ENCODE results near the gene GCGR. TPM values are rescaled to one million over a fixed set of nuclear protein-coding genes. Genes with fewer than 3 reads are reported as not detected.

Gene GCGR
- total RNA-seq, 4 donors from 2014 or later = 0.47 TPM; not detected in 3

DNA sequence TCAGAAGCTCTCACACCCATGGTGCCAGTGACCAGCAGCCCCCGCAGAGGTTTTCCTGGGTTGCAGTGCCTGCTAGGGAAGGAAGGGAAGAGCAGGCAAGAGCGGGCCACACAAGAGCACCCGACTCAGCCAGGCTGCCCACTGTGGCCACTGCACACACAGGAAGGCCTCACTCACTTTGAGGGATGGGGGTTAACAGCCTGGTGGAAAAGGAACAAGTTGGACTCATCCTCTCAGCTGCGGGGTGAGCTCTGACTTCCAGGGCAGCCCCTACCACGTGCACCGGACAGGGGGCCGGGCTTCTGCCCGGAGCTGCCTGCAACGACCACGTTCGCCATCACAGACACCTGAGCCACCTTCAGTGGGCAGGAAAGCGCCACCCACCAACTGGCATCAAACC lies 48.3 kb downstream of the GCGR start:
- H3K27me3 ChIP-seq = no peaks in the 10 kb centered on the region
- no peak overlapping the region for H3K4me3 ChIP-seq
- H3K36me3 ChIP-seq = peaks cover 0 to 99% of the 10 kb centered on the region in 2 donors
- H3K4me1 ChIP-seq = peaks cover 0 to 27% (median 0%) of the 10 kb centered on the region in 3 donors
- TF ChIP-seq POLR2A (IDR thresholded peaks at IDR 0.05) (no peak), EP300 (IDR thresholded peaks at IDR 0.05) (no peak), POLR2AphosphoS5 (IDR thresholded peaks at IDR 0.05) (no peak)
- TF ChIP-seq, protein P1, sequence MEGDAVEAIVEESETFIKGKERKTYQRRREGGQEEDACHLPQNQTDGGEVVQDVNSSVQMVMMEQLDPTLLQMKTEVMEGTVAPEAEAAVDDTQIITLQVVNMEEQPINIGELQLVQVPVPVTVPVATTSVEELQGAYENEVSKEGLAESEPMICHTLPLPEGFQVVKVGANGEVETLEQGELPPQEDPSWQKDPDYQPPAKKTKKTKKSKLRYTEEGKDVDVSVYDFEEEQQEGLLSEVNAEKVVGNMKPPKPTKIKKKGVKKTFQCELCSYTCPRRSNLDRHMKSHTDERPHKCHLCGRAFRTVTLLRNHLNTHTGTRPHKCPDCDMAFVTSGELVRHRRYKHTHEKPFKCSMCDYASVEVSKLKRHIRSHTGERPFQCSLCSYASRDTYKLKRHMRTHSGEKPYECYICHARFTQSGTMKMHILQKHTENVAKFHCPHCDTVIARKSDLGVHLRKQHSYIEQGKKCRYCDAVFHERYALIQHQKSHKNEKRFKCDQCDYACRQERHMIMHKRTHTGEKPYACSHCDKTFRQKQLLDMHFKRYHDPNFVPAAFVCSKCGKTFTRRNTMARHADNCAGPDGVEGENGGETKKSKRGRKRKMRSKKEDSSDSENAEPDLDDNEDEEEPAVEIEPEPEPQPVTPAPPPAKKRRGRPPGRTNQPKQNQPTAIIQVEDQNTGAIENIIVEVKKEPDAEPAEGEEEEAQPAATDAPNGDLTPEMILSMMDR (IDR thresholded peaks at IDR 0.05) = no peak
- no peak overlapping the region for H3K27ac ChIP-seq
- no CpG with 5 or more reads among the region's 12 CpGs for WGBS, 2 donors (ENCODE audit: low coverage in 1 of 2)
- no peak for ATAC-seq
- H3K9me3 ChIP-seq = no peaks in the 10 kb centered on the region

DNA sequence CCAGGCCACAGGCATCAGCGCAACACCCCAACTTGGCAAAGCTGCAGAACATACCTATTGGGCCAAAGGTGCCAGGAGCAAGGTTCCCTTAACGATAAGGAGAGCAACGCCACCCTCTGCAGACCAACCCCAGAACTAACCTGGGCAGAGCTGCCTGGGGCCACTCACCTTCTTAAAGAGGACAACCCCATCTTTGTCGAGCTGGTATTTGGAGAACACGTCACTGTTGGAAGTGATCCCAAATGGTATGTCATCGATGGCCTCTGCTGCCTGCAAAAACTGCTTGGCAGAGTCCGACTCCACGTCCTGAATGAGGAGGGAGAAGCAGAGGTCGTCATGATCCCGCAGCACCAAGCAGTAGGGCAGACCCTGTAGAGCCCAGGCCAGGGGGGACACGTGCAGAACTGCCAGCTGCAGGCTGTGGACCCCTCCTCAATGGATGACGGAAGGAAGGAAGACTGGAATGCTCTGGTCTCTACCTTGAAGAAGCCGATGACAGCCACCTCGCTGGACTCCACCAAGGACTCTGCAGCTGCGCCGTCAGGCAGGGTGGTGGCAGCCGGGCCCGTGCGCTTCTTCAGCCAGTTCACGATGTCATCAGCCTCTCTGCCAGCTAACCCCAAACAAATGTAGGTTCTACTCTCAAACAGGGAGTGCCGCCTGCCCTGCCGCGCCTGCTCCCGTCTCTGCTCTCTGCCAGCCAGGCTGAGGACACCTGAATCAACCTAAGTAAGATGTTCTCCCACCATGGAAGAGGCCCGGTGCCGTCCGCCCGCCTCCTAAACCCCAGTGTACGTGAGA lies 51.2 kb downstream of the GCGR start:
- no peak for ATAC-seq
- Histone ChIP-seq H3K4me3 (no peak overlapping the region), H3K36me3 (peaks cover 0 to 90% of the 10 kb centered on the region in 2 donors), H3K27ac (no peak overlapping the region), H3K4me1 (peaks cover 0 to 54% (median 13%) of the 10 kb centered on the region in 3 donors), H3K27me3 (no peaks in the 10 kb centered on the region), H3K9me3 (no peaks in the 10 kb centered on the region)
- TF ChIP-seq POLR2AphosphoS5 (IDR thresholded peaks at IDR 0.05) = no peak
- no peak for TF ChIP-seq EP300 (IDR thresholded peaks at IDR 0.05)
- TF ChIP-seq, protein P1 (IDR thresholded peaks at IDR 0.05) = no peak
- TF ChIP-seq POLR2A (IDR thresholded peaks at IDR 0.05) = no peak
- 73 to 85% methylated on average over 8 to 11 of the region's 29 CpGs for WGBS, 2 donors (ENCODE audit: low coverage in 1 of 2)

DNA sequence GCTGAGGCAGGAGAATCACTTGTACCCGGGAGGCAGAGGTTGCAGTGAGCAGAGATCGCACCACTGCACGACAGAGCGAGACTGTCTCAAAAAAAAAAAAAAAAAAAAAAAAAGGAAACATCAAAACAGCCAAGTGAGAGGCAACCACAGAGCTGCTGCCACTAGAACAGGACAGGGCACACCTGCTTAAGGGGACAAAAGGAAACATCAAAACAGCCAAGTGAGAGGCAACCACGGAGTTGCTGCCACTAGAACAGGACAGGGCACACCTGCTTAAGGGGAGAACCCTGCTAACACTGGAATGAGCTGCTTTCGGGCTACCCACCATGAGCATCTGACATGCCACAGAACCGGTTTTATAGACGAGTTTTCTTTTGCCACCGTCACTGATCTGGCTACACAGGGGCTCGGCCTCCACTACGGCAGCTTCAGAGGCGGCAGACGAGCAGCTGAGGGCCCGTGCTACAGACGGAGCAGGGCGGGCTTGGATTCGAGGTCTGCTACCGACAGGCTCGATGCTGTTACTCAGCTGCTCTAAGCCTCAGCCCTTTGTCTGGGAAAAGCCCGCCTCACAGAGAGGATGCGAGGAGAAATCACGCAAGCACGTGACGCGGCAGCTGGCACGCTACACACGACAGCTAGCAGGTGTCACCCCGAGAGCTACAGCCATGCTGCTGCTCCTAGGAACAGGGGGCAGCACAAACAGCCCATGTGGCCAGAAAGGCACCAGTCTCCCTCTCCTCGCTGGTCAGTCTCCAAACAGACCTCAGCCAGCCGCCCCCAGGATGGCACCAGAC lies 54.4 kb downstream of the GCGR start:
- peak overlapping the region in 1 of 4 donors; percentile 98 for H3K27ac ChIP-seq
- 67 to 80% methylated on average over 1 to 5 of the region's 30 CpGs for WGBS, 2 donors (ENCODE audit: low coverage in 1 of 2)
- H3K4me1 ChIP-seq = peaks cover 0 to 76% (median 25%) of the 10 kb centered on the region in 3 donors
- ATAC-seq = no peak
- TF ChIP-seq, protein P1 (IDR thresholded peaks at IDR 0.05) = no peak
- TF ChIP-seq POLR2AphosphoS5 (IDR thresholded peaks at IDR 0.05) (no peak), EP300 (IDR thresholded peaks at IDR 0.05) (no peak), POLR2A (IDR thresholded peaks at IDR 0.05) (no peak)
- no peaks in the 10 kb centered on the region for H3K9me3 ChIP-seq
- H3K27me3 ChIP-seq = no peaks in the 10 kb centered on the region
- H3K4me3 ChIP-seq = peak overlapping the region in 1 of 2 donors; percentile 88
- H3K36me3 ChIP-seq = peaks cover 0 to 58% of the 10 kb centered on the region in 2 donors

DNA sequence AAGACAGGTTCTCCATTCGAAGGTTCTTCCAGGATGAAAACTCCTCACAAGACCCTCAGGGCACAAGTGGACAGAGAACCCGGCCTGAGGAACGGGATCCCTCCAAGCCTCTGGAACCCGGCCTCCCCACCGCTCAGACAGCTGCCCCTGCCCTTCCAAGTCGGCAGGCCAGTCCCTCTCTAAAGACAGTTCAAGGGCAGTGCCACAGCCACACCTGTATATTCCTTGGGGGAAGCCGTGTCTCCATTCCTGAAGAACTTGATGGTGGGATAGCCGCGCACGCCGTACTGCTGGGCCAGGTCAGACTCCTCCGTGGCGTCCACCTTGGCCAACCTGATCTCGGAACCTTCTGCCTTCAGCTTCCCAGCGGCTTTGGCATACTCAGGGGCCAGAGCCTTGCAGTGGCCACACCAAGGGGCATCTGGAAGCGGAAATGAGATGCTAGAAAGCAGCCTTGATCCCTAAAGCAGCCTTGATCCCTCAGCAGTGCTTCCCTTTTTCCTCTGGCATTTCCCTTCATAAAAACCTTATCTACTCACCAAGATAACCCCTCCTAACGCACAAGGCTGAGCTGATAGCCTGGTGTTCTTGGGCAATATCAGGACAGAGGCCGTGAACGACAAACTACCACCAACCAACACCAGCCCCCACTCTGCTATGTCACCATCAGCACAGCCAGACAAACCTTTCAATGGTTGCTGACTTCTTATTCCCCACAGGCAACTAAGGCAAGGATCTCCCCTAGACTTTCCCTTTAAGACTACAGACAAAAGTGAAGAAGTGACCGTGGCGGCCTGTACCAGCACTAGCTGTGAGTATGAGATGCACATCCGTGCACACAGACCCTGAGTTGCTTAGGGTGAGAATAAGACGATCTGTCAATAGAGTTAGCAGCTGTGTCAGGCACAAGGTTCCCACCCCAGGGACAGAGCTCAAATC lies 55.3 kb downstream of the GCGR start:
- H3K9me3 ChIP-seq = no peaks in the 10 kb centered on the region
- no peak for ATAC-seq
- peak overlapping the region; percentile 84 to 88 for H3K4me3 ChIP-seq
- 44% methylated on average over 9 of the region's 23 CpGs; no CpG with 5 or more reads in 1 of the 2 donors for WGBS, 2 donors (ENCODE audit: low coverage in 1 of 2)
- H3K27me3 ChIP-seq = no peaks in the 10 kb centered on the region
- peaks cover 0 to 49% of the 10 kb centered on the region in 2 donors for H3K36me3 ChIP-seq
- peaks cover 0 to 78% (median 25%) of the 10 kb centered on the region in 3 donors for H3K4me1 ChIP-seq
- TF ChIP-seq POLR2A (IDR thresholded peaks at IDR 0.05) (no peak), POLR2AphosphoS5 (IDR thresholded peaks at IDR 0.05) (no peak), EP300 (IDR thresholded peaks at IDR 0.05) (no peak)
- TF ChIP-seq, protein P1 (IDR thresholded peaks at IDR 0.05) = no peak
- peak overlapping the region; percentile 82 to 98 (median 91) for H3K27ac ChIP-seq
